NCI-H510A (cell line): ENCODE results near the gene RPTOR.
"Not testable (repeated sequence)": the region's sequence is repeated elsewhere in the genome, so short reads cannot be mapped to it uniquely, and the experiment has no call there.

Source experiments
- DNase-seq: peaks from one replicate; lab custom pipeline; 2025; lab: John Stamatoyannopoulos, UW

RPTOR gene

DNA sequence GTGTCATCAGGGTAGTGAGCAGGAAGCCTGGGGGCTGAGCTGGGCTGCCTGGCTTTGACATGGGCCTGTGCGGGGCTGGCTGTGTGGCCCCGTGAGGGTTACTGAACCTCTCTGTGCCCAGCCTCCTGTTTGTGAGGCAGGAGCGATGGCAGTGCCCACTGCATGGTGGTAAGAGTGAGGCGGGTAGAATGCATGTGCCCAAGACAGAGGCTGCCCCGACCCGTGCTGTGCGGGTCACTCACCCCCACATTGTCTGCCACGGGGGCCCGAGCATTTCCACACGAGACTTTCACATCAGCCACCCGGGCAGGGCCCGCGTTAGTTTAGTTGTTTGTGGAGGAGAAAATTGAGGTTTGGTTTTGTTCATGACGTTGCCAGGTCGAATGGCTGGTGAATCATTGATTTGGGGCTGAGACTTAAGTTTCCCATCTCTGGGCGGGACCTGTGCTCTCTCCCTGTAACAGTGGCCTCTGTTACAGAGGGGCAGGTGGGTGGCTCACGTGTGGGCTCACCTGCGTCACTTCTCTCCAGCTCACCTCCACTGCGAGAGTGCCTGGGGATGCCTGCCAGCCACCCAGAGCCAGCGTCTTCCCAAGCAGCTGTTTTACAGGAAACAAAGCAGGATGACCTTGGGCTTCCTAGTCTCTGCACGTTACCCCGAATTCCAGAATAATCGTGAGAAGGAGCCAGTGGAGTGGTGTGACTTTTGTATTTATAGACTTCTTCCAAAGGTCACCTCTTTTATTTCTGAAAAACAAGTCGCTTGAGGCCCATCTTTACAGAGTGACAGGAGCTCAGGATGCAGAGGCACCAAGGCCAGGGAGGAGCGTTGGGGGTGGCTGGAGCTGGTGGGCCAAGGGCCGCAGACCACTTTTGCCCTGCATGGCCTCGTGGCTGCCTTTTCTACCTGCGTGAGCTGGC is 150.6 kb downstream of the RPTOR start:
- DNase-seq = no peak

DNA sequence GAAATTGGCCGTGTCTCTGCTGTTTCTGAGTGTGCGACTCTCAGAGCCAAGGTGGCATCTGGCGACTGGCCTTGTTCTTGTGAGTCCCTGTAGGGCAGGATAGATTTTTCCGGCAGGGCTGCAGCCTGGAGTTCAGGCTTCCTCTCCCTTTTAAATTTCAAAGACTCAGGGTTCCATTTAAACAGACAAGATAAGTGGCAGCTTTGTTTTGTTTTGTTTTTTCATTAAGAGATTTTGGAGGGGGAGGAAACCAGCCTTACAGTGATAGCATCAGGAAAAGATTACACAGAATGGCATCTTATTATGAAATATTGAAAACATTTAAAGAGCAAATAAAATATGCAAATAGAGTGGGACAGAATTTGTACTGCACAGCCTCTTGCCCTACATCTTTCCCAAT is 151.3 kb downstream of the RPTOR start:
- no peak for DNase-seq

DNA sequence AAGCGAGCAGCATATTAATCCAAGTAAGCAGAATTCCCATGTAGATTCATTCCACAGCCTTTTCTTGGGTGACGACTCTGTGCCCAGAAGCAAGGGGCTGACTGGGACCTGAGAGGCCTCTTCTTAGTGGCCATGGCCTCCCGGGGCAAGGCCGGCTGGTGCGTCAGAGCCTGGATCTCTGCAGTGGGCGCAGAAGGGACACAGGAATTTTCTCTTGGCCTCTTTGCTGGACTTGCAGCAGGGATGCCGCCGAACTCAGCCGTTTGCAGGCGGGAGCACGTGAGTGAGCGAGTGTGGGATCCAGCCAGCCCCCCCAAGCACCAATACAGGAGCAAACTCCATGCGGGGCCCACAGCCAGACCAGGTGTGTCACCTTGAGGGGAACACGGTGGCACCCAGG is 151.8 kb downstream of the RPTOR start:
- DNase-seq = no peak

DNA sequence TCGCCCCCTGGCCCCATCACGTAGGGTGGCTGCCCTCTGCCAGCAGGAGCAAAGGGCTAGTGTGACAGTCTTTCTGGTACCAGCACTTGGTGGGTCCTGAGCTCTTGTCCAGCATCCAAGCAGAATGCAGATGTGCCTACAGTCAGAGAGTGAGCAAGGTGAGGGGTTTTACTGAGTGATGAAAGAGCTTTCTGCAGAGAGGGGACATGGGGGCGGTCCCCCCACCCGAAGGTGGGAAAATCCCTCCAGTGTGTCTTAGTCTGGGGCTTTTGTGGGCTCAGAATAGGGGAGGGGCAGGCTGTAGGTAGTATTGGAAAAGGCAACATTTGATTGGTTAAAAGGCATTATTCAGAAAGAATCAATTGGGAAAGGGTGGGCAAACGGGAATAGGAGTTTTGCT is 152.3 kb downstream of the RPTOR start:
- no peak for DNase-seq

DNA sequence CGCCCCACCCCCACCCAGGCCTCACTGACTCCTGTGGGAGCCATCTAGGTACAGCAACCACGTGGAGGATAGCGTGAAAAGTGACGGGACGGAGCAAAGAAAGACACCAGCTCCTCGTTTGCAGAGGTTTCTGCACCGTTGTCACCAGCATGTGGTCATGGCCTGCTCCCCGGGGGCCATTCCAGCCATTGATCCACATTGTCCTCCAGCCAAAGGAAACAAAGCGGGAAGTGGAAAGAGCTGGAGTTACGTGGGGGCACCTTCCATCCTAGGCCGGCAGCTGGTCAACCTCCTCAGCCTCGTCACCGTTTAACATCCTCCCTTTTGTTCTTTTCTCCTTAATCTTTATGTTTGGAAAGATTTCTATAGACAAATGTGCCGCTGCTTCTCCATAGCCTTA is 153.7 kb downstream of the RPTOR start:
- no peak for DNase-seq

DNA sequence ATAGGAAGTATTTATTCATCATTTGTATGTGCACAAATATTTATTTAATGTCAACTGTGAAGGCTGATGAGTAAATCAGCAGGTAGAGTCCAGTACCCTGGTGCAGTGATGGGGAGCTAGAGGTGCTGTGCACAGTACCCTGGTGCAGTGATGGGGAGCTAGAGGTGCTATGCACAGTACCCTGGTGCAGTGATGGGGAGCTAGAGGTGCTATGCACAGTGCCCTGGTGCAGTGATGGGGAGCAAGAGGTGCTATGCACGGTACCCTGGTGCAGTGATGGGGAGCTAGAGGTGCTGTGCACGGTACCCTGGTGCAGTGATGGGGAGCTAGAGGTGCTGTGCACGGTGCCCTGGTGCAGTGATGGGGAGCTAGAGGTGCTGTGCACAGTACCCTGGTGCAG is 154.6 kb downstream of the RPTOR start:
- not testable (repeated sequence) for DNase-seq

DNA sequence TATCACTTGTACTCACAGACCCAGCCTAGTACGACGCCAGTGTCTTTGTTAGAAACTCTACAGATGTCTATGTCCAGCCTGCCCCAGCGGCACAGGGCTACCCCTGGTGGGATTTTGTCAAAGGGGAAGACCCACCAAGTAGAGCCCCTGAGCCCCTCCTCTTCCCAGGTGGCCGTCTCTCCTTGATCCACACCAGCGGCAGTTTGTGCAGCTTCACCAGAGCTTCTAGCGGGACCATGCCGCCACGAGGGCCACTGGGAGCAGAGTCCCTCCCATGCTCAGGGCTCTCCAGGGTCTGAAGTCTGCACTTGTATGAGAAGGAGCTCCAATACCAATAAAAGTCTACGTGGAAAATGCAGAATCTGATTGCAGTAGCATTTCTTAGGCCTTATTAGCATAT is 157.1 kb downstream of the RPTOR start:
- no peak for DNase-seq

DNA sequence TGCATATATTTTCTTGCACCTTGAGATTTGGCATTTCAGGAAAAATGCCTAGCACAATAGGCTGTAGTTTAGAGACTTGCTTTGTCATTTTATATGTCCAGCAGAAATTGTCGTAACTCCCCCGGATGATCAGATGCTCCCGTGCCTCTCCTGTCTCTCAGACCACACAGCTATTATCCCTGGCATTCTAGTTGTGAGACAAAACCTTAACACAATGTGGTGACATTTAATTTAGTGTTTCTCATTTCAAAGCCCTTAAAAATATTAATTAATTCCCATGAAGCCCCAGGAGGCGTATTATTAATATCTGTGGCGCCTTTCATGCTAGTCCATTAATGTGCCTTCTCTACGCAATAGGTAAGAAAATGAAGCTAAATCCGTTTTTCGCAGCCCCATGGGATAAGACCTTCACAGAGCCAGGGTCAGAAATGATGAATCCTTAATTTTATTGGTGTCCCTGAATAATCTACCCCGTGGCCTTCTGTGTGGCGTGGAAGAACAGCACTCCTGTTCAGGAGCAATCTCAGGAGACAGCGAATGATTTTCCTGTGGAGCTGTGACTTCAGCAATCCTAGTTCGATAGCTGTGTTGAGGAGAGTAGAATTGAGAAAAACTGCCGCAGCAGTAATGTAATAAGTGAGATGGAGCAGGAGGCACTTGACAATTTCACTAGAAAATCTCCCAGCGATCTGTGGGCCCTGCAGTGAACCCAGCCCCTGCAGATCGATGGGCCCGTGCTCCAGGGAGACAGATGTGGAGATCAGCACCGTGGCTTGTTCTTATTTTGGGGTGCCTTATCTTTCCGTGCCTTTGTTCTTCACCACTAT is 157.9 kb downstream of the RPTOR start:
- no peak for DNase-seq

DNA sequence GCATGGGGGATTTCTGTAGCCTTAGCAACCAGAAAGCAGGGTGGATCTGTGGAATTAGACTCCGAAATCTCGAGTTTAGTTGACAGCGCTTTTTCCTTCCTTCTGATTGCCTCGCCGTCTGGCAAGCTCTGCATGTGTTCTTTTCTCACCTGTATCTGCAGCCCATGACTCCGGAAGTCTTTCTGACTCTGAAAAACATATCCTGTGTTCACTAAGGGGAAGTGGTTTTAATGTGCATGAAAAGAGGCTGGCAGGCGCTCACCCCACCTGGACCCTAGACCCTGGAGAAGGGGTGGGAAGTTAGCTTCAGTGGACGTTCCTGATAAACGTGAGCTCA is 158.5 kb downstream of the RPTOR start:
- DNase-seq = no peak

DNA sequence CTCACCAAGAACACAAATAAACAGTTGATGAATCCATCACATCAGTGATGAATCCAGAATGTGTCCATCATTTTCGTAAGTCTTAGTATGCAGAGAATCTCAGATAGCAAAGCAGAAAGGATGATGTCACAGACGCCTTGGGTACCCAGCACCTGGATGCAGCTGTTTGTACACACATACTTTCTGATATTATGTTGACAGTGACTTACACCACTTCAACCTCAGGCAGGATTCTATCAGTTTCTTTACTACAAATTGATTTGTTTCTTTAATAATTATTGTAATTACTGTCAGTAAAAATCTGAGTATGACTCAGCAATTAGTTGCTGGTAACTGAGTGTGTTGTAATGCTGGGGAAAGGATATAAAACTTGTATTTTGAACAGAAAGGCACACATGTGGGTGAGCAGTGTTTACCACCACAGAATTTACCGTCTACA is 159.8 kb downstream of the RPTOR start:
- DNase-seq = no peak

DNA sequence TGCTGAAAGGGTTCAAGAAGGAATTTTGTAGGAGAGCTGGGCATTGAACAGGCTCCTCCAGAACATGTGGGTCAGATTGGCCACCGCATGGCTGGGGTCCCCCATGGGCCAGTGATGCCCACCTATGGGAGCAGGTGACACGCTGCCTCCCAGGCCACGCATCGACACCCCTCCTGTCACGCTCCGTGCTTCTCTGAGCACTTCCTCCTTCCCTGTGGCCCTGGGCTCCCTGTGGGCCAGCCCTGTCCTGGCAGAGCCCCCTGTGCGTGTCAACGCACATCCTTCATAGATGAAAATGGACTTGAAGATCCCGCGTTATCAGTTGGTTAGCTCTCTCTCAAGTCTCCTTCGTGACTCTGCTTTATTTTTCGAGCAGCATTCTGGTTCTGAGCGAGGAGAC is 160.3 kb downstream of the RPTOR start:
- DNase-seq = no peak

DNA sequence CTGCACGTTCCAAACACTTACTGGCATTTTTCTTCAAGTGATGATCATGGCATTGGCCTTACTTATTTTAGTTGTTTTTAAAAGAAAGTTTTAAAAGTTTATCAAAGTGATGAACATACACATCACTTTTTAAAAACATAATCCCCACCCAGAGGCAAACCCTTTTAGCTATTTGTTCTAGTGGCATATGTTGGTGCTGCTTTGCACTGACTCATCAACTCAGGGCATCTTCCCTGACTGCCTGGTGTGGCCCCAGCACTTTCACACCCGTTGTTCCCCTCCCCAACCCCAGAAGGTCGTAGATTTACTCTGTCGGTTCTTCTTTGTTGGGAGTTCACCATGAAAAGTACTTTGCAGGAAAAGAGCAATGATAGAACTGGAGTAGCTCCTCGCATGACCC is 161.3 kb downstream of the RPTOR start:
- DNase-seq = no peak

DNA sequence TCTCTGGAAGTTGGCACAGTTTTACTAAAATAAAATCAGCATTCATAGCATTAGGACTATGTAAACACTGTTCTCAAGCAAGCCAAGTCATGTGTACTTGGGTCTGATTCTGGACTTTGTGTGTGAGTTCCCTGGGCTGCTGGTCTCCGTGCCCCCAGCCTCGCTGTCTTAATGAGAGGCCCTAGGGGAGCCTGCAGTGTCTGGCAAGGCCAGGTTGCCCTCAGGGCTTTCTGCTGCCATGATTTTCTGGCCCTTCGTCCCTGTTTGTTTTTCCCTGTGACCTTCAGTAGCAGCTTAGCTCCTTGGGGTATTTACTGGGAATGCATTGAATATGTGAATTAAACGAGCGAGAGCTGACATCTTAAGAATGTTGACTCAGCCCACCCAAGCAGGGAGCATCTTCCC is 161.8 kb downstream of the RPTOR start:
- DNase-seq = no peak

DNA sequence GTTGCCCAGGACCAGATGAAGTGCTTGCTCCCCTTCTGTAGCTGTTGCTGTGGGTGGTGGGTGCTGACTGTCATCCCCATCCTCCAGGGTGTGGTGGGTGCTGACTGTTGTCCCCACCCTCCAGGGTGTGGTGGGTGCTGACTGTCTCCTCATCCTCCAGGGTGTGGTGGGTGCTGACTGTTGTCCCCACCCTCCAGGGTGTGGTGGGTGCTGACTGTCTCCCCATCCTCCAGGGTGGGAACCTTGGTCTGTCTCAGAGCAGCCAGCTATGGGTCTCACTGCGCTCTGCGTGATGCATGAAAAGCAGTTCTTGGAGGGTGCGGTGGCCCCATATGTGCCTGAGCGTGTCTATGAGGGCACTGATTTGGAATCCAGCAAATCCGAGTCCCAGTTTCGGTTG is 163.8 kb downstream of the RPTOR start:
- DNase-seq = no peak

DNA sequence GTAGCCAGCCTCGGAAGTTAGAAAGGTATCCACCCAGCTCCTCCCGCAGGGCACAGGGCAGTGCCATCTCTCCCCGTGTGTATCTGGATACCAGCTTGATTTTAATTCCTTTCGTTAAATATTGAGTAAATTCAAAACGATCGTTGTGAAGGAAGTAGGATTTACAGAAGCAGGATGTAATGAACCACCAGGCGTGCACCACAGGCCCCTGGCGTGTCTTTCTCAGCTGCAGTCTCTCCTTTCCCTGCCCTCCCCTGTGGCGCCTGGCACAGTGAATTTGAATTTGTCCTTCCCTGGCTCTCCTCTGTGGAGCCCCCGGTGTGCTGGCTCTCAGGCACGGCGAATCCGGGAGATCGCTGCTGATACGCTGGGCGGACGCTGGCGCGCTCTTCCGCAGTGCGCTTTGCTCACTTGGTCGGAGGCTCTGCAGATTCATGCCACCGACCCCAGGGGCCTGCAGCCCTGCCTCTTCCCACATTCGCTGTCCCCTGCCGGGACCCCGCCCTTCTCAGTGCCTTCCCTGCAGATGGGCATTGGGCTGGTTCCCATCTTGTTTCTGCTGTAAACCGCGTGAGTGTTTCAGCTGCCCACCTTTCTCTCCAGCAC is 164.6 kb downstream of the RPTOR start:
- no peak for DNase-seq

DNA sequence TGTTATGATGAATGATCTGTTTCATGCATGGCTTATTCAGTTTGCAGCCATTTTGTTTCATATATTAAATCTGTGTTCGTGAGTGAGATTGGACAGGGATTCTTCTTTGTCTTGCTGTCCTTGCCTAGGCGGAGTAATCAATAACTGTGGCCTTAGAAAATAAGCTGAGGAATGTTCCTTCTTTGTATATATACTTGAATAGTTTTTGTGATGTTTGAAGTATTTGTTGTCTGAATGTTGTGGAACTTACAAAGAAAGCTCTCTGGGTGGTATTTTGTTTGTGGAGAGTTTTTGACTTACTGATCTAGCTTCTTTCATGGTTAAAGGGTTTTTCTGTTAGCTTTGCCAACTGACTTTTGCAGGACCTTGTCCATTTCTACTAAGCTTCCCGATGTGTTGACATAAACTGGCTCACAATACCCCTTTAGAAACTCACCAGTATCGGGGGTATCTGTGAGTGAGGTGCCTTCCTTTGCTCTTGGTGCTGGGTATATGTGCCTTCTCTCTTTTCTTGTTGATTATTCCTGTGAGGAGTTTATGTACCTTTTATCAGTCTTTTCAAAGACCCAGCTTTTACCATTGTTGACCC is 166.2 kb downstream of the RPTOR start:
- no peak for DNase-seq

DNA sequence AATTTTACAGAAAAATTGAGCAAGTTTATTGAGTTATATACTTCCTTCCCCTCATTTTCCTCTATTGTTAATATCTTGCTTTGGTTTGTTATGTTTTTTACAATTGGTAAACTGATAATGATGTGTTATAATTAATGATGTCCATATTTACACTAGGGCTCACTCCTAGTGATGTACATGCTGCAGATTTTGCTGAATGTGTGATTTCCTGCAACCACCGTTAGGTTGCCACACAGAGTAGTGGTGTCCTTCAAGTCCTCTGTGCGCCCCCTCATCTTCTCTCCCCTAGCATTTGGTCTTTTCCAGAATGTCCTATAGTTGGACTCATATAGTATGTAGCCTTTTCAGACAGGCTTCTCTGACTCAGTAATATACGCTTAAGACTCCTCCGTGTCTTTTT is 167.5 kb downstream of the RPTOR start:
- no peak for DNase-seq

DNA sequence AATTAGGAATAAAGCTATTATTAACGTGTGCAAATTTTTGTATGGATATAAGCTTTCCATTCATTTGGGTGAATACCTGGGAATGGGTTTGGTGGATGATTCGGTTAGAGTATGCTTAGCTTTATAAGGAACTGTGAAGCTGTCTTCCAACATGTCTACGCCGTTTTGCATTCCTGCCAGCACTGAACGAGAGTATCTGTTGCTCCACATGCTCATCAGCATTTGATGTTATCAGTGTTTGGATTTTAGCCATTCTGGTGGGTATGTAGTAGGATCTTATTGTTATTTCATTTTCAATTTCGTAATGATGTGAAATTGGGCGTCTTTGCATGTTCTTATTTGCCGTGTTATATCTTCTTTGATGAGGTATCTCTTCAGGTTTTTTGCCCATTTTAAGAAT is 168.0 kb downstream of the RPTOR start:
- DNase-seq = no peak

DNA sequence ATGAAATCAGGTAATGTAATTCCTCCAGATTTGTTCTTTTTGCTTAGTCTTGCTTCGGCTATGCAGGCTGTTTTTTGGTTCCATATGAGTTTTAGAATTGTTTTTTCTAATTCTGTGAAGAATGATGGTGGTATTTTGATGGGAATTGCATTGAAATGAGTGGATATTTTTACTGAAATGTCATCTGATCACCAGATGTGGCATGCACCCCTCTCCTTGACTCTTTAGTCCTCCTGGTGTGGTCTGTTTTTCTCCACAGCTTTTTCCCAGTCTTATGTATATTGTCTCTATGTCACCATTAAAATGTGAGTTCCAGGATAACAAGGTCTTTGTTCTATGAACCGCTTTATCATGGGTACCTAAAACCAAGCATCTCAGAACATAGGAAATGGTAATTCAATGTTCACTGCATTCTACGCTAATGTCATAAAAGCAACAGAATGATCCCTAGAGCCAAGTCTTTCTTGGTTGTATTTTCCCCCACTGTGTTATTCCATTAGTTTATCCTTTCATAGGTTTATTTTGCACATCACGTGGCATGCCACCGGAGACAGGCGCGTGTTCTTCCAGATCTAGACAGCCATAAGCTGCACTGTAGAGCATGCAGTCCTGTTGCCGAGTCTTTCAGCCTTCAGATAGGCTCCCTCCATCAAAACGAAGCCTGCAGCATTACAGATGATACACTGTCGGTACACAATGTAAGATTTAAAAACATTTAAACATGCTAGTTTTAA is 172.5 kb downstream of the RPTOR start:
- no peak for DNase-seq

DNA sequence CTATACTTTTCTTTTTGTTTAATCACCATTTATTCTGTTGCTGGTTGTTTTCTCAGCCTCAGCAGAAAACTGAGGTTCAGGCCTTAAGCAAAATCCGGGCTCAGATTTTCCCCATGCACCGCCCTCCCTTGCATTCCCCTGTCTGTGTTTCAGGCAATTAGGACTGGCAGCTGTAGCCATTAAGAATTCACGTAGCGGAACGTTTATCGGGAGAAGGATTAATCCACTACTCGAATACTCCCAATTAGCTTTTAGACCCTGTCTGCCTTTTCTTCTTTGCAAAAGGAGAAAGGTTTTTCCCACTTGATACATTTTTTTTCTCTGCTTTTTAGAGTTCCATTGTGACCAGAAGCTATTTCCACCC is 173.1 kb downstream of the RPTOR start:
- DNase-seq = no peak

DNA sequence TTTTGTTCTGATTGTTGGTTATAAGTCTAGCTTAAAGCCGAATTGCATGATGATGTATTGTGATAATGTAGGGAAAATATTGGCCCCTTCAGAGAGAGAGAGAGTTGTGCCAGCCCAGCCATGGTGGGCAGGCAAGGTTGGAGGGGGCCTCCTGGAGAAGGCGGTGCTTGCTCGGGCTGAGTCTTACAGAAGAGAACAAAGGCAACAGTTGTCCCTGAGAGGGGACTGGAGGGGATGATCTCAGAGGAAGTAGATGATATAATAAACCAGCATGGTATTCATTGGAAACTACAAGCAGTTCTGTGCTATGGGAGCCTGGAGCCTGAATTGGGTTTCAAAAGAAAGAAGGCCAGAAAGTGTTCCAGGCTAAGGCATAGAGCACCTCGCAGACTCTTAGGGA is 173.8 kb downstream of the RPTOR start:
- no peak for DNase-seq

DNA sequence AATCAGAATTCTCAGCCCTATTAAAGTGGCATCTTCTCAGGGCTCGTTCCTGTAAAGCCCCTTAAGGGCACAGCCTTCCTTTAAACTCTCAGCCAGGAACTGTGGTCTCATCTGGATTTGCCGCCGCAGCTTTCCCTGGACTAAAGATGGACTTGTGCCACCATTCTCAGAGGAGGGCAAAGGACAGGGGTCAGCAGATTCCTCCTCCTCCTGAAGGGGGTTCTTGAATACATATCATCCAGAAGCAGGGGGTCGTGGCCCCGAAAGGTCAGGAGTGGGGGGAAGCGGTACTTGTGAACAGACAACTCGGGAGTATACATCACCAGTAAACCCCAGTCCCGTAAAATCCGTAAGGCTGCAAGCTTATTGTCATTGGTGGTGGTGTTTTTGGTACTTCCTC is 174.8 kb downstream of the RPTOR start:
- DNase-seq = no peak
